Measurements from ENCODE around the gene DNAH1. TPM values are rescaled to one million over a fixed set of nuclear protein-coding genes. Genes with fewer than 3 reads are reported as not detected.

Gene DNAH1
- total RNA-seq, 4 donors from 2014 or later = 3.2 to 8.1 (median 6.2) TPM

- Histone ChIP-seq H3K27me3 (no peaks in the 10 kb centered on the region), H3K4me3 (no peak overlapping the region), H3K27ac (peak overlapping the region in 1 of 4 donors; percentile 38), H3K4me1 (peaks cover 0 to 17% (median 0%) of the 10 kb centered on the region in 3 donors), H3K9me3 (no peaks in the 10 kb centered on the region), H3K36me3 (no peaks in the 10 kb centered on the region)
- peak; percentile 40 for ATAC-seq
- WGBS, 2 donors (ENCODE audit: low coverage in 1 of 2) = 58 to 73% methylated on average over 2 to 3 of the region's 7 CpGs
- no peak for TF ChIP-seq POLR2A (IDR thresholded peaks at IDR 0.05)
- no peak for TF ChIP-seq POLR2AphosphoS5 (IDR thresholded peaks at IDR 0.05)
- TF ChIP-seq CTCF (IDR thresholded peaks at IDR 0.05) = no peak
- TF ChIP-seq EP300 (IDR thresholded peaks at IDR 0.05) = no peak
These were observed 113.8 kb downstream of the DNAH1 start for GRCh38 chr3:52429779-52430415.

- no peak for ATAC-seq
- no peaks in the 10 kb centered on the region for H3K36me3 ChIP-seq
- H3K27ac ChIP-seq = peak overlapping the region in 1 of 4 donors; percentile 38
- H3K27me3 ChIP-seq = no peaks in the 10 kb centered on the region
- H3K4me3 ChIP-seq = no peak overlapping the region
- peaks cover 0 to 20% (median 0%) of the 10 kb centered on the region in 3 donors for H3K4me1 ChIP-seq
- no peaks in the 10 kb centered on the region for H3K9me3 ChIP-seq
- TF ChIP-seq CTCF (IDR thresholded peaks at IDR 0.05) (no peak), POLR2AphosphoS5 (IDR thresholded peaks at IDR 0.05) (no peak), POLR2A (IDR thresholded peaks at IDR 0.05) (no peak), EP300 (IDR thresholded peaks at IDR 0.05) (no peak)
- WGBS, 2 donors (ENCODE audit: low coverage in 1 of 2) = 83 to 91% methylated on average over 3 to 5 of the region's 9 CpGs
These were observed 114.3 kb downstream of the DNAH1 start for GRCh38 chr3:52430416-52430810.

GRCh38 chr3:52431459-52432223, 115.5 kb downstream of the DNAH1 start:
- 67 to 77% methylated on average over 1 to 8 of the region's 10 CpGs for WGBS, 2 donors (ENCODE audit: low coverage in 1 of 2)
- Histone ChIP-seq H3K27me3 (no peaks in the 10 kb centered on the region), H3K4me3 (no peak overlapping the region), H3K4me1 (peaks cover 0 to 25% (median 0%) of the 10 kb centered on the region in 3 donors), H3K27ac (no peak overlapping the region), H3K9me3 (no peaks in the 10 kb centered on the region), H3K36me3 (no peaks in the 10 kb centered on the region)
- TF ChIP-seq POLR2A (IDR thresholded peaks at IDR 0.05) (no peak), CTCF (IDR thresholded peaks at IDR 0.05) (no peak), POLR2AphosphoS5 (IDR thresholded peaks at IDR 0.05) (no peak), EP300 (IDR thresholded peaks at IDR 0.05) (no peak)
- ATAC-seq = no peak

GRCh38 chr3:52432225-52432624, 116.1 kb downstream of the DNAH1 start:
- H3K27me3 ChIP-seq = no peaks in the 10 kb centered on the region
- WGBS, 2 donors (ENCODE audit: low coverage in 1 of 2) = 76 to 91% methylated on average over 4 of the region's 6 CpGs
- no peak for ATAC-seq
- peak overlapping the region in 1 of 4 donors; percentile 31 for H3K27ac ChIP-seq
- peaks cover 0 to 25% (median 0%) of the 10 kb centered on the region in 3 donors for H3K4me1 ChIP-seq
- no peaks in the 10 kb centered on the region for H3K9me3 ChIP-seq
- no peak for TF ChIP-seq CTCF (IDR thresholded peaks at IDR 0.05)
- no peaks in the 10 kb centered on the region for H3K36me3 ChIP-seq
- H3K4me3 ChIP-seq = no peak overlapping the region

Data from gastroesophageal sphincter (tissue), 4 donors.